Urothelium cell line (cell line): ENCODE data around the gene KRTAP5-9.
"Not testable (repeated sequence)": the region's sequence is repeated elsewhere in the genome, so short reads cannot be mapped to it uniquely, and the experiment has no call there.

ENCODE experiments used
- DNase-seq: peaks from one replicate; pipeline ENCODE4 v3.0.0; 2011; ENCODE audit warnings: low spot score, mixed read lengths
- FAIRE-seq: peaks from 2 replicates; lab custom pipeline; 2011; peaks lifted over from hg19 to GRCh38; lab: Jason Lieb, UNC

The KRTAP5-9 gene

GRCh38 chr11:71557257-71557656 is 9.0 kb downstream of the KRTAP5-9 start:
- DNase-seq (no peak), FAIRE-seq (no peak)

- no peak for FAIRE-seq
- no peak for DNase-seq
Measured at GRCh38 chr11:71558996-71559395, 10.8 kb downstream of the KRTAP5-9 start.

GRCh38 chr11:71562120-71562519 is 13.9 kb downstream of the KRTAP5-9 start:
- DNase-seq (no peak), FAIRE-seq (no peak)

DNA sequence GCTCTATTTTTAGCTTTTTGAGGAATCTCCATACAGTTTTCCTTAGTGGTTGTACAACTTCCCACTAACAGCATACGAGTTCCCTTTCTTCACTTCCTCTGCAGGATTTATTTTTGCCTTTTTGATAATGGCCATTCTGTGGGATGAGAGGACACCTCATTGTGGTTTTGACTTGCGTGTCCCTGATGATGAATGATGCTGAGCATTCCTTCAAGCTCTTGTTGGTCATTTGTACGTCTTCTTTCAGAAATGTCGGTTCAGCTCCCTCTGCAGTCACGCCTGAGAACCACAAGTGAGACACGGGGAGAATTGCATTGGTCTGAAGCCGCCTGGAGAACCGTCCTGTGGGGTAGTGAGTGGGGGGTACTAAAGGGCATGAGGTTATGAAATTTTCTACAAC is 15.2 kb downstream of the KRTAP5-9 start:
- DNase-seq: peak; percentile 54
- FAIRE-seq: no peak

DNA sequence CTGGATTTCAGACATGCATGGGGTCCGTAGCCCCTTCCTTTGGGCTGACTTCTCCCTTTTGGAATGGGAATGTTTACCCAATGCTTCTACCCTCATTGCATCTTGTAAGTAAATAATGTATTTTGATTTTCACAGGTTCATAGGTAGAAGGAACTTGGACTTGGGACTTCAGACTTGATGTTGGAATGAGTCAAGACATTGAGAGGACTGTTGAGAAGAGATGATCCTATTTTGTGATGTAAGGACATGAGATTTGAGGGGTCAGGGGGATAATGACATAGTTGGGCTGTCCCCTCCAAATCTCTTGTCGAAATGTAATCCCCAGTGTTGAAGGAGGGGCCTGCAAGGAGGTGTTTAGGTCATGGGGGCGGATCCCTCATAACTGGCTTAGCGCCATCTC is 16.2 kb downstream of the KRTAP5-9 start:
- FAIRE-seq (no peak), DNase-seq (no peak)

GRCh38 chr11:71565263-71565662 is 17.0 kb downstream of the KRTAP5-9 start, which contains the start of gene KRTAP5-10:
TSS of gene KRTAP5-10 (plus strand) at chr11:71565563. CDS start at chr11:71565588, 25 bp downstream.
- DNase-seq: no peak
- no peak for FAIRE-seq

GRCh38 chr11:71566081-71566620 is 17.9 kb downstream of the KRTAP5-9 start:
- FAIRE-seq: no peak
- DNase-seq: no peak

DNA sequence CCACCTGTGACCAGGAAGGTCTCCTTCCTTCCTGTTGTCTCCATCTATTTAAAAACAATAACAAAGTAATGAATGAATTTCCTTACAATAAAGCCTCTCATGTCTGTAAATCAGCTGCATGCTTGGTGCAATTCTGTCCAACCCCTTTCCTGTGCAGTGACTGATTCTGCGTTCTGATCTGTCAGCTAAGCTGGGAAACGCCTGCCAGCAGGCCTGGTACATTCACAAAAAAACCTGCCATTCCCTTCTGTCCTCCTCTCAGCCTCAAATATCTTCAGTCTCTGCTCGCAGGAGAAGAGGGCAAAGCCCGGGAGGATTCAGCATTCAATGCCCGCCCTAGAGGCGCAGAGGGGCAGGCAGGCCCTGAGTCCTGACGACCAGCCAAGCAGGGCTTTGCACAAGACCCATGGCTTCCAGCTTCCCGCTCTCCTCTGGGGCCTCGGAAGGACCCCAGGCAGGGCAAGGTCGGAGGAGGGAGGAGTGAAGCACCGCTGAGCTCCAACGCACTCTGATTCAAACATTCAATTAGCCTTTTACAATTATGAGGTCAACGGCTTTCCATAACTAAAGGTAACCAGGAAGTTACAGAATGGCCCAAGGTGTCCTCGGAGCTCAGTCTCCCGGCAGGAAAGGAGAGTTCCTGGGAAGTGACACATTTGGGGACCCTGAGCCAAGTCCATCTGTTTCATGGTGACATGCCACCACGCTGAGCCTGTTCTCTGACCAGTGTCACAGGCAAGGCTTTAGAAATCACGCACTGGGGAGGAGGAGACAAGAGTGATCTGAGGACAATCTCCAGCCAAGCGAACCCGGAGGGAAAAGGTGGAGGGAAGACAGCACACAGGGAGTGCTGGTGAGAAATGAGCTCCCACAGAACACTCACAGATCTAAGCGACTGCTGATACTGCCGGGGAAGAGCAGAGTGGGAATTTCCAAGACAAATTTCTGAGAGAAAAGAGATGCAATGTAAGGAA is 18.7 kb downstream of the KRTAP5-9 start:
- DNase-seq, FAIRE-seq: not testable (repeated sequence)

DNA sequence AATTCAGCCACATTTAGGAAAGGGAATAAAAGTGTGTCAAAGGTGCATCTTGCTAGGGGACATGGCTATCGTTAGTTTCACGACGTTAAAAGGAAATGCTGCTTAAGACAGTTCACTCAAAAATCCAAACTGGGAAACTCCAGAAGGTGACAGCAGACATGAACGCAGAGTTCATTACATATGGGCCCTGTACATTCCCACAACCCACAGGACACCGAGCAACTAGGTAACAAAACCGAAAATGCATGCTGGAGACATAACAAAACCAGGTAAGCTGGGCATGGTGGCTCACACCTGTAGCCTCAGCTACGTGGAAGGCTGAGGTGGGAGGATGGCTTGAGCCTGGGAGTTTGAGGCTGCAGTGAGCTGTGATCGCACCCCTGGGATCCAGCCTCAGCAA is 19.4 kb downstream of the KRTAP5-9 start:
- not testable (repeated sequence) for FAIRE-seq

GRCh38 chr11:71568704-71569349 is 20.6 kb downstream of the KRTAP5-9 start:
- DNase-seq: no peak
- no peak for FAIRE-seq

More for the DNA sequence above, 19.4 kb downstream of the KRTAP5-9 start:
- not testable (repeated sequence) for DNase-seq

DNA sequence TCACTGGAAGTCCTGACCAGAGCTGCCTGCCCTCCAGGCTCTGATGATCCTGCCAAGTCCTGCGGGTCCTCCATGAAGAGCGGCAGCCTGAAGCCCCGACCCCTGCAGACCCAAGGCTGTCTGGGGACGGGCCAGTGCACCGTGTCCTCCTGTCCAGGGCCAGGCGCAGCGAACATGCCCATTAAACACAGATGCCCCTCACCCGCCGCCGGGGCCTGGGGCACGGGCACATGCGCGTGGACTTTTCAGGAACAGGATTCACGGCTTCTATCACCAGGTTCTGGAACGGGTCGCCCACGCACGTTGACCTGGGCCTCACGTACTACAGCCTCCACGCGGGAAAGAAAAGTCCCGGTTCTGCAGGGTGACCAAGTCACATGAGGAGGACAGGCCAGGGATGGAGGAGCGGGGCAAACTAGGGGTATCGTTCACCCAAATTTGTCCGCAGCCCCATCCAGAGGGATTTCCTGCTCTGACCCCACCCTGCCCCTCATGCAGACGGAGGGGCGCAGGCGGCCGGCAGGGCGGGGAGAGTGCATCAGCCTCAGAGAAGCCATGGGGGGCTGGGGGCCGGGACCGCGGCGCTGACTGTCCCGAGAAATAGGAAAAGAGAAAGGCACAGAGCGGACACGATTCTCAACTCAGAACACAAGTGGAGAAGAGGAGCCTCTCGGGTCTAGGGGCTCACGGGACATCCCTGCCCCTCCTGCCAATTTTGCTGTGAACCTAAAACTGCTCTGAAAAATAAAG is 23.1 kb downstream of the KRTAP5-9 start:
- not testable (repeated sequence) for FAIRE-seq, DNase-seq

DNA sequence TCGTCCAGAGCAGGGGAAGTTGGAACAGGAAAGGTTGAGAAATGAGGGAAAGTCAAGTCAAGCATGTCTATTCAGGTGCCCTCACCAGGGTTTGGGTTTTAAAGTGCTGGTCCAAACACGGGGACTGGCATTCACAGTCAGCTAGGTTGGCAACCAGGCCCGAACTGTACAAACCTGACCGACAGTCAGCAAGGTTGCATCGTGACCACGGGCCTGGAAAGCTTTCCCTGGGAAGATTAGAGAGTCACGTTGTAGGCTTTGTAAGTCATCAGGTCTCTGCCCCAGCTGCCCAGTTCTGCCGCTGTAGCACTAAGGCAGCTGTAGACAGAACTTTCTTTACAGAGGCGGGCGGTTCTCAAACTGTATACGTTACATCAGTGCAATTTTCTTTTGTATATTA is 24.6 kb downstream of the KRTAP5-9 start:
- FAIRE-seq (no peak), DNase-seq (no peak)

- no peak for DNase-seq
- no peak for FAIRE-seq
Measured at GRCh38 chr11:71574418-71574817, 26.2 kb downstream of the KRTAP5-9 start.

DNA sequence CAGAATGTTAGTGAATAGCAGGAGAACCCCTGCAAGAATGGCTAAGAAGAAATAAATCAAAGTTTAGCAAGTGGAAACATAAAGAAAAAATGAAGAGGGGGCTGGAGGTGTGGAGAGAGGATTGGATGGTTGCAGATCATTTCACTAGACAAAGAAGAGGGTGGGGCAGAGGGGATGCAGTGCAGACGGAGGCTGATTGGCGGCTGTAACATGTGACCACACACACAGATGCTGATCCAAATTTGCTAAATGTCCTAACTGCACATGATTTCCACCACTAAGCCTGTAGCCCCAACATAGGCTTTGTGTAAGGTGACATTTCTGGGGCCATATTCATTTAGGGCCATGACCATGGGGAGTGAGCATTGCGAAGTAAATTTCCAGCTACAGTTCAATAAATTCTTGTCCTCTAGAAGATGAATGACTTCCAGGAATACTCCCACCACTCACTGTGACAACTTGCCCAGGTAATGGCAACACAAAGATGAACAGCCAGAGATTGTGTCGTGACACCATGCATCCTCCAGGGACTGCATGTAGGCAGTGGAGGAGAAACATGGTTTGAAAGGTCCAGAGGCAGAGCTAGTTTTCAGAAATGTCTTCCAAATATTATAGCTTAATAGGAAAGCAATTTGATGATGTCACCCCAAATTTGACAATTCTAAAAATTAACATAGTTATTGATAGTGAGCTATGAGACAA is 27.7 kb downstream of the KRTAP5-9 start:
- FAIRE-seq (no peak), DNase-seq (no peak)

DNA sequence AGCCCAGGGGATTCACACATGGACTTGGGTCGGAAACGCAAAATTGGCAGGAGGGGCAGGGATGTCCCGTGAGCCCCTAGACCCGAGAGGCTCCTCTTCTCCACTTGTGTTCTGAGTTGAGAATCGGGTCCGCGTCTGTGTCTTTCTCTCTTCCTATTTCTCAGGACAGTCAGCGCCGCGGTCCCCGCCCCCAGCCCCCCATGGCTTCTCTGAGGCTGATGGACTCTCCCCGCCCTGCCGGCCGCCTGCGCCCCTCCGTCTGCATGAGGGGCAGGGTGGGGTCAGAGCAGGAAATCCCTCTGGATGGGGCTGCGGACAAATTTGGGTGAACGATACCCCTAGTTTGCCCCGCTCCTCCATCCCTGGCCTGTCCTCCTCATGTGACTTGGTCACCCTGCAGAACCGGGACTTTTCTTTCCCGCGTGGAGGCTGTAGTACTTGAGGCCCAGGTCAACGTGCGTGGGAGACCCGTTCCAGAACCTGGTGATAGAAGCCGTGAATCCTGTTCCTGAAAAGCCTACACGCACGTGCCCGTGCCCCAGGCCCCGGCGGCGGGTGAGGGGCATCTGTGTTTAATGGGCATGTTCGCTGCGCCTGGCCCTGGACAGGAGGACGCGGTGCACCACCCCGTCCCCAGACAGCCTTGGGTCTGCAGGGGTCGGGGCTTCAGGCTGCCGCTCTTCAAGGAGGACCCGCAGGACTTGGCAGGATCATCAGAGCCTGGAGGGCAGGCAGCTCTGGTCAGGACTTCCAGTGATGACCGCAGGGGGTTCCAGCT is 28.7 kb downstream of the KRTAP5-9 start:
- FAIRE-seq, DNase-seq: not testable (repeated sequence)

- DNase-seq: no peak
- no peak for FAIRE-seq
Measured at GRCh38 chr11:71577469-71578004, 29.3 kb downstream of the KRTAP5-9 start.

- DNase-seq, FAIRE-seq: not testable (repeated sequence)
Measured at GRCh38 chr11:71579513-71579912, 31.3 kb downstream of the KRTAP5-9 start.

DNA sequence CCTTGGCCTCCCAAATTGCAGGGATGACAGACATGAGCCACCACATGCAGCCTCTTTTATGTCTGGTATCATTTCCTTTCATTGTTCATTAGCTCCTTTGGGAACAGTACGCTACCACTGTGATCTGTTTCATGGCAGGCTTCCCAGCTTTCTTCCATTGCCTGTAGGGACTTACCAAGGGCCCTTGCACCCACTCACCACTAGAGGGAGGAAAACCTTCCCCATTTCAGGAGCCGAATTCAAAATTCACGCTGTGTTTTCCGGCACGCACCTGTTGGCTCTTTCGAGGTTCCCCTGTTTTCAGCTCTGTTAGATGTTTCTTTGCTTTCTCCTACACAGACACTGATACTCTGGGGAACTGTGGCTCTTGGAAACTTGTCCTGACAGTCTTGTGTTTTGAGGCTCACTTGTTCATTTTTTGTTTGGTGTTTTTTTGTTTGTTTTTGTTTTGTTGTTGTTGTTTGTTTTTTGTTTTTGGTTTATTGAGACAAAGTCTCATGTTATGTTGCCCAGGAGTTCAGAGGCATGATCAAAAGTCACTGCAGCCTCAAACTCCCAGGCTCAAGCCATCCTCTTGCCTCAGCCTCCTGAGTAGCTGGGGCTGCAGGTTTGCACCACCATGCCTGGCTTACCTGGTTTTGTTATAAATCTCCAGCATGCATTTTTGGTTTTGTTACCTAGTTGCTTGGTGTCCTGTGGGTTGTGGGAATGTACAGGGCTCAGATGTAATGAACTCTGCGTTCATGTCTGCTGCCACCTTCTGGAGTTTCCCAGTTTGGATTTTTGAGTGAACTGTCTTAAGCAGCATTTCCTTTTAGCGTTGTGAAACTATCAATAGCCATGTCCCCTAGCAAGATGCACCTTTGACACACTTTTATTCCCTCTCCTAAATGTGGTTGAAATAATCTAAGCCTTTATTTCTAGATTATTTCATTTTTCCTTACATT is 32.1 kb downstream of the KRTAP5-9 start:
- no peak for FAIRE-seq

More for the DNA sequence above, 32.1 kb downstream of the KRTAP5-9 start:
- DNase-seq: peak; percentile 76
